Neural progenitor cell (in vitro differentiated cells): ENCODE data around the gene HACE1. TPM values are rescaled to one million over a fixed set of nuclear protein-coding genes. Genes with fewer than 3 reads are reported as not detected.
"Not testable (repeated sequence)": the region's sequence is repeated elsewhere in the genome, so short reads cannot be mapped to it uniquely, and the experiment has no call there.

Source experiments
- DNase-seq: peaks from one replicate; pipeline ENCODE4 v3.0.0-alpha.2; 2016; ENCODE audit warnings: low spot score
- H2AFZ ChIP-seq: fragments of 200-600 bp; sonication (generic); replicated peaks from 2 replicates; pipeline ENCODE4 v1.6.1; 2016; ENCODE audit warnings: antibody characterized with exemption
- H3F3A ChIP-seq: fragments of 200-600 bp; sonication (generic); 2 replicates; pipeline ENCODE4 v1.6.1; 2016; ENCODE audit warnings: antibody characterized with exemption, low read depth
- H3K27ac ChIP-seq: fragments of 200-600 bp; sonication (generic); 2 replicates; pipeline ENCODE4 v1.5.1; 2016; ENCODE audit warnings: mild to moderate bottlenecking
- H3K27me3 ChIP-seq: fragments of 200-600 bp; sonication (generic); 2 replicates; pipeline ENCODE4 v1.6.1; 2016; ENCODE audit warnings: mild to moderate bottlenecking, moderate library complexity
- H3K36me3 ChIP-seq: fragments of 200-600 bp; sonication (generic); 2 replicates; pipeline ENCODE4 v1.5.1; 2016
- H3K4me1 ChIP-seq: fragments of 200-600 bp; sonication (generic); 2 replicates; pipeline ENCODE4 v1.6.1; 2016; ENCODE audit warnings: mixed run types
- H3K4me2 ChIP-seq: fragments of 200-600 bp; sonication (generic); 2 replicates; pipeline ENCODE4 v1.6.1; 2016
- H3K4me3 ChIP-seq: fragments of 200-600 bp; sonication (generic); 2 replicates; pipeline ENCODE4 v1.5.1; 2016
- H3K79me2 ChIP-seq: fragments of 200-600 bp; sonication (generic); 2 replicates; pipeline ENCODE4 v1.6.1; 2016; ENCODE audit warnings: low read depth
- H3K9ac ChIP-seq: fragments of 200-600 bp; sonication (generic); 2 replicates; pipeline ENCODE4 v1.6.1; 2016
- H3K9me3 ChIP-seq: fragments of 200-600 bp; sonication (generic); 2 replicates; pipeline ENCODE4 v1.5.1; 2016; ENCODE audit warnings: low read depth
- H4K20me1 ChIP-seq: fragments of 200-600 bp; sonication (generic); 2 replicates; pipeline ENCODE4 v1.6.1; 2016; ENCODE audit warnings: low read depth
- H3K27ac Mint-ChIP-seq: 3 replicates; pipeline ENCODE4 v1.8.0; 2021; ENCODE audit warnings: mixed read lengths
- H3K27me3 Mint-ChIP-seq: 2 replicates; pipeline ENCODE4 v1.8.0; 2022; ENCODE audit warnings: low read depth, mild to moderate bottlenecking, inconsistent platforms, moderate library complexity, mixed read lengths; ENCODE audit not compliant: insufficient read depth
- H3K36me3 Mint-ChIP-seq: 3 replicates; pipeline ENCODE4 v1.8.0; 2021; ENCODE audit warnings: mixed read lengths
- H3K4me1 Mint-ChIP-seq: 3 replicates; pipeline ENCODE4 v1.8.0; 2021; ENCODE audit warnings: mixed read lengths
- H3K4me3 Mint-ChIP-seq: 3 replicates; pipeline ENCODE4 v1.8.0; 2021; ENCODE audit warnings: mild to moderate bottlenecking, moderate library complexity, mixed read lengths
- H3K9me3 Mint-ChIP-seq: 3 replicates; pipeline ENCODE4 v1.8.0; 2020; ENCODE audit warnings: mixed read lengths
- EZH2 ChIP-seq: fragments of 200-600 bp; sonication (generic); IDR thresholded peaks from 2 replicates; pipeline ENCODE4 v1.6.1; 2017; ENCODE audit warnings: antibody characterized with exemption, mild to moderate bottlenecking, moderate library complexity
- EZH2phosphoT487 ChIP-seq: fragments of 200-600 bp; sonication (generic); IDR thresholded peaks from 2 replicates; pipeline ENCODE4 v1.6.1; 2017; ENCODE audit warnings: antibody characterized with exemption
- total RNA-seq: library from RNA; depleted of rRNA; stranded (reverse); fragments of >200 nt; gene quantifications from 2 replicates; pipeline ENCODE4 v1.2.3, GENCODE V29; 2015; ENCODE audit warnings: low replicate concordance
- TF ChIP-seq, protein P1 (sequence below): fragments of 200-600 bp; sonication (generic); IDR thresholded peaks from 2 replicates; pipeline ENCODE4 v1.5.1; 2017; ENCODE audit warnings: antibody characterized with exemption, mild to moderate bottlenecking

Gene HACE1
- total RNA-seq, 1 donor from 2014 or later = 53.3 TPM

DNA sequence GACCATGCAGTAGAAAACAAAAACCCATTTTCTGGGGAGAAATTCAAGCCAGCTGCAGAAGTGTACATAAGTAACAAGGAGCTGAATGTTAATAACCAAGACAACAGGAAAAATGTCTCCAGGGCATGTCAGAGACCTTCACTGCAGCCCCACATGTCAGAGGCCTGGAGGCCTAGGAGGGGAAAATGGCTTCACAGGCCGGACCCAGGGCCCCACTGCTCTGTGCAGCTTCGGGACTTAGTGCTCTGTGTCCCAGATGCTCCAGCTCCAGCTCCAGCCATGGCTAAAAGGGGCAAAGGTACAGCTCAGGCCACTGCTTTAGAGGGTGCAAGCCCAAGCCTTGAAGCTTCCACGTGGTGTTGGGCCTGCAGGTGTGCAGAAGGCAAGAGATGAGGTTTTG is 43.6 kb downstream of the HACE1 start:
- Histone ChIP-seq H2AFZ (no peak overlapping the region), H4K20me1 (no peaks in the 10 kb centered on the region), H3K4me2 (no peak overlapping the region), H3K79me2 (peaks cover 35% of the 10 kb centered on the region), H3K4me3 (no peak overlapping the region), H3K4me1 (no peaks in the 10 kb centered on the region), H3K9ac (no peak overlapping the region), H3K9me3 (no peaks in the 10 kb centered on the region), H3F3A (no peaks in the 10 kb centered on the region), H3K27ac (no peak overlapping the region), H3K27me3 (no peaks in the 10 kb centered on the region), H3K36me3 (peaks cover 16% of the 10 kb centered on the region)
- no peak overlapping the region for H3K4me3 Mint-ChIP-seq
- DNase-seq = no peak
- TF ChIP-seq, protein P1, sequence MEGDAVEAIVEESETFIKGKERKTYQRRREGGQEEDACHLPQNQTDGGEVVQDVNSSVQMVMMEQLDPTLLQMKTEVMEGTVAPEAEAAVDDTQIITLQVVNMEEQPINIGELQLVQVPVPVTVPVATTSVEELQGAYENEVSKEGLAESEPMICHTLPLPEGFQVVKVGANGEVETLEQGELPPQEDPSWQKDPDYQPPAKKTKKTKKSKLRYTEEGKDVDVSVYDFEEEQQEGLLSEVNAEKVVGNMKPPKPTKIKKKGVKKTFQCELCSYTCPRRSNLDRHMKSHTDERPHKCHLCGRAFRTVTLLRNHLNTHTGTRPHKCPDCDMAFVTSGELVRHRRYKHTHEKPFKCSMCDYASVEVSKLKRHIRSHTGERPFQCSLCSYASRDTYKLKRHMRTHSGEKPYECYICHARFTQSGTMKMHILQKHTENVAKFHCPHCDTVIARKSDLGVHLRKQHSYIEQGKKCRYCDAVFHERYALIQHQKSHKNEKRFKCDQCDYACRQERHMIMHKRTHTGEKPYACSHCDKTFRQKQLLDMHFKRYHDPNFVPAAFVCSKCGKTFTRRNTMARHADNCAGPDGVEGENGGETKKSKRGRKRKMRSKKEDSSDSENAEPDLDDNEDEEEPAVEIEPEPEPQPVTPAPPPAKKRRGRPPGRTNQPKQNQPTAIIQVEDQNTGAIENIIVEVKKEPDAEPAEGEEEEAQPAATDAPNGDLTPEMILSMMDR = no peak
- TF ChIP-seq EZH2 = no peak
- no peak for TF ChIP-seq EZH2phosphoT487
- no peaks in the 10 kb centered on the region for H3K27me3 Mint-ChIP-seq
- H3K4me1 Mint-ChIP-seq = no peaks in the 10 kb centered on the region
- H3K27ac Mint-ChIP-seq = no peak overlapping the region
- peaks cover 51% of the 10 kb centered on the region for H3K36me3 Mint-ChIP-seq
- H3K9me3 Mint-ChIP-seq = peaks cover 18% of the 10 kb centered on the region

DNA sequence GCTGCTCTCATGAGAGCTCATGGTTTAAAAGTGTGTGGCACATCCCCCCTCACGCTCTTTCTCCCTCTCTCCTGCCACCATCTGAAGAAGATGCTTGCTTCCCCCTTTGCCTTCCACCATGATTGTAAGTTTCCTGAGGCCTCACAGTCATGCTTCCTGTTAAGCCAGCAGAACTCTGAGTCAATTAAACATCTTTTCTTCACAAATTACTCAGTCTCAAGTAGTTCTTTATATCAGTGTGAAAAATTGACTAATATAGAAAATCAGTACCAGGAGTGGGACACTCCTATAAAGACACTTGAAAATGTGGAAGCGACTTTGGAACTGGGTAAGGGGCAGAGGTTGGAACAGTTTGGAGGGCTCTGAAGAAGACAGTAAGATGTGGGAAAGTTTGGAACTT is 45.0 kb downstream of the HACE1 start:
- H3K27ac Mint-ChIP-seq = no peak overlapping the region
- Histone ChIP-seq H3K4me3 (no peak overlapping the region), H3K4me2 (no peak overlapping the region), H3K27me3 (no peaks in the 10 kb centered on the region), H4K20me1 (no peaks in the 10 kb centered on the region), H3K27ac (no peak overlapping the region), H3K36me3 (peaks cover 6% of the 10 kb centered on the region), H3K4me1 (no peaks in the 10 kb centered on the region), H3K9me3 (no peaks in the 10 kb centered on the region), H2AFZ (no peak overlapping the region), H3K9ac (no peak overlapping the region), H3F3A (no peaks in the 10 kb centered on the region), H3K79me2 (peaks cover 22% of the 10 kb centered on the region)
- no peaks in the 10 kb centered on the region for H3K27me3 Mint-ChIP-seq
- H3K9me3 Mint-ChIP-seq = peaks cover 9% of the 10 kb centered on the region
- peaks cover 44% of the 10 kb centered on the region for H3K36me3 Mint-ChIP-seq
- no peak for TF ChIP-seq EZH2phosphoT487
- TF ChIP-seq EZH2 = no peak
- TF ChIP-seq, protein P1 = no peak
- no peak overlapping the region for H3K4me3 Mint-ChIP-seq
- H3K4me1 Mint-ChIP-seq = no peaks in the 10 kb centered on the region
- DNase-seq = no peak

DNA sequence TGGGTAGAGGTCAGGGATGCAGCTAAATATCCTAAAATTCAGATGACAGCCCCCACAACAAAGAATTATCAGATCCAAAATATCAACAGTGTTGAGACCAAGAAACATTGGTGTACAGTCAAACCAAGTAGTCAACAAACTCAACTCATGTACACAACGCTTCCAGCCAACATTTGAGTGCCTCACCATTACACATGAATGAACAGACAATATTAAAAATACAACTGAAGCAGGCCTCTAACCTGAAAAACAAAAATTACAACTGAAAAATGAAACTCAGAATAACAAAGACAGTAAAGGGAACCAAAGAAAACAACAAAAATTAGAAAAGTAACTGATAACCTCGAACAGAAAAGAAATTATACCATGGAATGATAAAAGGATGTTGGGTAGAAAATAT is 46.2 kb downstream of the HACE1 start:
- H2AFZ ChIP-seq = no peak overlapping the region
- H3K27ac Mint-ChIP-seq = no peak overlapping the region
- peaks cover 6% of the 10 kb centered on the region for H3K36me3 ChIP-seq
- no peaks in the 10 kb centered on the region for H3K9me3 Mint-ChIP-seq
- peaks cover 35% of the 10 kb centered on the region for H3K36me3 Mint-ChIP-seq
- H3K4me2 ChIP-seq = no peak overlapping the region
- H3K27me3 Mint-ChIP-seq = no peaks in the 10 kb centered on the region
- no peaks in the 10 kb centered on the region for H3K4me1 ChIP-seq
- H3K4me1 Mint-ChIP-seq = no peaks in the 10 kb centered on the region
- H4K20me1 ChIP-seq = no peaks in the 10 kb centered on the region
- no peak overlapping the region for H3K4me3 Mint-ChIP-seq
- TF ChIP-seq, protein P1 = no peak
- H3F3A ChIP-seq = no peaks in the 10 kb centered on the region
- no peaks in the 10 kb centered on the region for H3K27me3 ChIP-seq
- H3K9me3 ChIP-seq = no peaks in the 10 kb centered on the region
- no peak overlapping the region for H3K9ac ChIP-seq
- H3K79me2 ChIP-seq = peaks cover 10% of the 10 kb centered on the region
- no peak for DNase-seq
- H3K4me3 ChIP-seq = no peak overlapping the region
- H3K27ac ChIP-seq = no peak overlapping the region

DNA sequence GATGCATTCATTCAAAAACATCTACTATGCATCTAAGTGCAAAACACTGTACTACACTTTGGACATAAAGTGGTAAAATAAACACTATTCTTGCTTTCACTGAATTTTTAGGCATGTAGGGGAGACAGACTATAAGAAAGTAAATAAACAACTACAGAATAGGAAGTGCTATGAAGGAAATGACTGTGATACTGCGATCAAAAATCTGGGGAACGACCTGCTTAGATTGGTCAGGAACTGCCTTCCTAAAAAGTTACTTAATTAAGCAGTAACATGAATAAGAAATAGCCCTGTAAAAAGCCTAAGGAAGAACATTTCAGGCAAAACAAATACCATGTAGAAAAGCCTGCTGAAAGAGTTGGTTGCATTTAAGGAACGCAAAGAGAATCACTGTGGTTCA is 50.6 kb downstream of the HACE1 start:
- TF ChIP-seq EZH2phosphoT487 = no peak
- TF ChIP-seq, protein P1 = no peak
- no peak for TF ChIP-seq EZH2
- Histone ChIP-seq H4K20me1 (no peaks in the 10 kb centered on the region), H3K4me1 (no peaks in the 10 kb centered on the region), H3K4me3 (no peak overlapping the region), H3K27me3 (no peaks in the 10 kb centered on the region), H3K9ac (no peak overlapping the region), H3K27ac (no peak overlapping the region), H3K9me3 (no peaks in the 10 kb centered on the region), H3F3A (no peaks in the 10 kb centered on the region), H3K36me3 (peaks cover 10% of the 10 kb centered on the region), H2AFZ (no peak overlapping the region), H3K4me2 (no peak overlapping the region), H3K79me2 (peaks cover 15% of the 10 kb centered on the region)
- no peak overlapping the region for H3K4me3 Mint-ChIP-seq
- H3K9me3 Mint-ChIP-seq = peaks cover 15% of the 10 kb centered on the region
- no peaks in the 10 kb centered on the region for H3K27me3 Mint-ChIP-seq
- DNase-seq = no peak
- peaks cover 40% of the 10 kb centered on the region for H3K36me3 Mint-ChIP-seq
- no peaks in the 10 kb centered on the region for H3K4me1 Mint-ChIP-seq
- no peak overlapping the region for H3K27ac Mint-ChIP-seq

DNA sequence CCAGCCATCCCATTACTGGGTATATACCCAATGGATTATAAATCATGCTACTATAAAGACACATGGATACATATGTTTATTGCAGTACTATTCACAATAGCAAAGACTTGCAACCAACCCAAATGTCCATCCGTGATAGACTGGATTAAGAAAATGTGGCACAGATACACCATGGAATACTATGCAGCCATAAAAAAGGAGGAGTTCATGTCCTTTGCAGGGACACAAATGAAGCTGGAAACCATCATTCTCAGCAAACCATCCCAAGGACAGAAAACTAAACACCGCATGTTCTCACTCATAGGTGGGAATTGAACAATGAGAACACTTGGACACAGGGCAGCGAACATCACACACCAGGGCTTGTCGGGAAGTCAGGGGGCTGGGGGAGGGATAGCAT is 54.4 kb downstream of the HACE1 start:
- H3K9me3 ChIP-seq, H3K9ac ChIP-seq, H2AFZ ChIP-seq, H3F3A ChIP-seq, H4K20me1 ChIP-seq, H3K4me1 Mint-ChIP-seq, H3K4me3 Mint-ChIP-seq, H3K4me1 ChIP-seq, H3K27ac Mint-ChIP-seq, H3K4me2 ChIP-seq, H3K36me3 ChIP-seq, H3K27me3 ChIP-seq, H3K27ac ChIP-seq, H3K27me3 Mint-ChIP-seq, DNase-seq, H3K4me3 ChIP-seq: not testable (repeated sequence)
- H3K9me3 Mint-ChIP-seq = peaks cover 40% of the 10 kb centered on the region
- peaks cover 21% of the 10 kb centered on the region for H3K79me2 ChIP-seq
- H3K36me3 Mint-ChIP-seq = peaks cover 43% of the 10 kb centered on the region
